Stimulated activated naive CD4-positive, alpha-beta T cell treated with Interleukin-2 at 50 U/mL for 16 hours (primary cell): ENCODE measurements around the gene FRMD3.

Experiments used
- DNase-seq: peaks from one replicate; lab custom pipeline; 2025; lab: John Stamatoyannopoulos, UW

FRMD3 gene

GRCh38 chr9:83432877-83433550, 105.2 kb downstream of the FRMD3 start:
- no peak for DNase-seq

- no peak for DNase-seq
These were observed 106.0 kb downstream of the FRMD3 start for GRCh38 chr9:83432104-83432627.

- no peak for DNase-seq
These were observed 106.8 kb downstream of the FRMD3 start for GRCh38 chr9:83431101-83432060.

- DNase-seq = no peak
These were observed 107.5 kb downstream of the FRMD3 start for GRCh38 chr9:83430681-83431080.

GRCh38 chr9:83429229-83429628, 109.0 kb downstream of the FRMD3 start:
- DNase-seq = no peak

- no peak for DNase-seq
These were observed 113.0 kb downstream of the FRMD3 start for GRCh38 chr9:83425240-83425639.

- no peak for DNase-seq
These were observed 113.4 kb downstream of the FRMD3 start for GRCh38 chr9:83424831-83425230.

GRCh38 chr9:83423815-83424707, 114.1 kb downstream of the FRMD3 start:
- DNase-seq = no peak

- no peak for DNase-seq
These were observed 115.7 kb downstream of the FRMD3 start for GRCh38 chr9:83422527-83422926.

- no peak for DNase-seq
These were observed 117.7 kb downstream of the FRMD3 start for GRCh38 chr9:83420486-83420885.

GRCh38 chr9:83419961-83420360, 118.2 kb downstream of the FRMD3 start:
- no peak for DNase-seq

- DNase-seq = no peak
These were observed 119.9 kb downstream of the FRMD3 start for GRCh38 chr9:83418283-83418682.

GRCh38 chr9:83413367-83413766, 124.8 kb downstream of the FRMD3 start:
- no peak for DNase-seq

- DNase-seq = no peak
These were observed 127.5 kb downstream of the FRMD3 start for GRCh38 chr9:83410701-83411100.

- DNase-seq = no peak
These were observed 131.3 kb downstream of the FRMD3 start for GRCh38 chr9:83406921-83407320.

GRCh38 chr9:83405759-83406158, 132.4 kb downstream of the FRMD3 start:
- DNase-seq = no peak

GRCh38 chr9:83403527-83404238, 134.5 kb downstream of the FRMD3 start:
- DNase-seq = no peak

GRCh38 chr9:83401328-83401900, 136.8 kb downstream of the FRMD3 start:
- DNase-seq = no peak

GRCh38 chr9:83396813-83397212, 141.4 kb downstream of the FRMD3 start:
- no peak for DNase-seq

GRCh38 chr9:83396342-83396741, 141.9 kb downstream of the FRMD3 start:
- DNase-seq = no peak

GRCh38 chr9:83392228-83392627, 146.0 kb downstream of the FRMD3 start:
- no peak for DNase-seq
